K562 (cell line): Measurements from ENCODE around the gene IFI27L2. TPM values are rescaled to one million over a fixed set of nuclear protein-coding genes. Genes with fewer than 3 reads are reported as not detected.
A peak's percentile ranks its signal among the peaks of the same experiment; 100 is the strongest.

Experiments used
- BRF2 ChIP-seq: IDR thresholded peaks from 3 replicates; pipeline ENCODE4 v1.6.1; 2011; ENCODE audit warnings: borderline replicate concordance, mild to moderate bottlenecking; ENCODE audit not compliant: insufficient read length, insufficient read depth
- CTCFL ChIP-seq: IDR thresholded peaks from 2 replicates; pipeline ENCODE4 v1.6.1; 2011; ENCODE audit warnings: borderline replicate concordance, low read depth, mild to moderate bottlenecking, moderate library complexity, low read length; ENCODE audit not compliant: insufficient read depth, poor library complexity, severe bottlenecking
- FOXA3 ChIP-seq, 2 experiments: fragments of 450-650 bp in 1 of 2; sonication (generic) in 1 of 2; formaldehyde crosslinking; IDR thresholded peaks in 1 of 2; conservative IDR thresholded peaks in 1 of 2; 2 replicates each; pipeline versions ENCODE4 v1.4.0 to v1.8.0; 2020 to 2022; ENCODE audit warnings: mild to moderate bottlenecking in 2 of 2, missing genetic modification reagents in 1 of 2
- HLTF ChIP-seq: fragments of 450-650 bp; IDR thresholded peaks from 2 replicates; pipeline ENCODE4 v1.6.1; 2016
- ID3 ChIP-seq, 2 experiments: fragments of 250-450 bp in 1 of 2; fragments of 450-650 bp in 1 of 2; sonication (Bioruptor Pico) in 1 of 2; IDR thresholded peaks; 2 replicates each; pipeline versions ENCODE4 v1.6.1 to v1.8.0; 2016 to 2021; ENCODE audit warnings: mild to moderate bottlenecking in 2 of 2, moderate library complexity in 2 of 2, missing compliant biosample characterization in 1 of 2, missing genetic modification characterization in 1 of 2
- ILK ChIP-seq: fragments of 450-650 bp; IDR thresholded peaks from 2 replicates; pipeline ENCODE4 v1.6.1; 2016; ENCODE audit warnings: missing genetic modification characterization, low read depth, mild to moderate bottlenecking, missing compliant biosample characterization, moderate library complexity, borderline replicate concordance
- KLF13 ChIP-seq: fragments of 450-650 bp; IDR thresholded peaks from 2 replicates; pipeline ENCODE4 v1.6.1; 2016; ENCODE audit warnings: missing genetic modification characterization, low read depth, mild to moderate bottlenecking, missing compliant biosample characterization, moderate library complexity, borderline replicate concordance
- MCM2 ChIP-seq: fragments of 450-650 bp; IDR thresholded peaks from 2 replicates; pipeline ENCODE4 v1.6.1; 2017; ENCODE audit warnings: low read depth, mild to moderate bottlenecking
- PHF20 ChIP-seq: fragments of 450-650 bp; IDR thresholded peaks from 2 replicates; pipeline ENCODE4 v1.6.1; 2018; ENCODE audit not compliant: partially characterized antibody
- POLR2AphosphoS2 ChIP-seq: IDR thresholded peaks from 2 replicates; pipeline ENCODE4 v1.6.1; 2012; ENCODE audit warnings: low read length, improper control_type of control experiment
- RBM22 ChIP-seq: fragments of 200-400 bp; formaldehyde crosslinking; IDR thresholded peaks from 2 replicates; pipeline ENCODE4 v1.6.1; 2018; ENCODE audit warnings: low read length, low read depth; ENCODE audit not compliant: poor library complexity, severe bottlenecking
- SPI1 ChIP-seq: IDR thresholded peaks from 2 replicates; pipeline ENCODE4 v1.6.1; 2011; ENCODE audit warnings: low read depth, low read length, control low read depth, borderline replicate concordance
- STAT5A ChIP-seq: IDR thresholded peaks from 2 replicates; pipeline ENCODE4 v1.6.1; 2012; ENCODE audit warnings: low read length, inconsistent platforms, borderline replicate concordance
- TCF3 ChIP-seq: sonication (generic); formaldehyde crosslinking; IDR thresholded peaks from 2 replicates; pipeline ENCODE4 v1.4.0; 2020; ENCODE audit warnings: mild to moderate bottlenecking, missing genetic modification reagents
- polyA plus RNA-seq, 8 experiments: library from polyadenylated mRNA; depleted of rRNA in 4 of 8; stranded (reverse) in 5 of 8; unstranded in 3 of 8; fragments of >200 nt; fragmentation: Nextera tagmentation in 2 of 8; fragmentation: Illumina TruSeq in 1 of 8; extraction: Ambion mirVana in 2 of 8; extraction: Trizol in 1 of 8; gene quantifications; 2 replicates each; pipeline versions ENCODE4 v1.2.1 to v1.2.3, GENCODE V29; 2011 to 2014; ENCODE audit warnings: inconsistent platforms in 1 of 8, missing spikeins in 1 of 8
- total RNA-seq, 7 experiments: library from RNA; depleted of rRNA in 6 of 7; stranded (reverse); fragments of >200 nt in 6 of 7; fragmentation: Illumina TruSeq in 2 of 7; extraction: Trizol in 2 of 7; gene quantifications; 2 replicates each; pipeline versions ENCODE4 v1.2.1 to v1.2.3, GENCODE V29; 2011 to 2021; ENCODE audit warnings: low replicate concordance in 1 of 7

Gene IFI27L2
- total and polyA plus RNA-seq, 9 of the 15 experiments (the other 6 are each of a cell fraction or from before 2014, with no cell fraction given): 1.0 to 9.3 (median 4.1) TPM

GRCh38 chr14:94080621-94081385 is 48.6 kb downstream of the IFI27L2 start, which contains the start of the genes DDX24 and IFI27L1 (continued):
- TF ChIP-seq CTCFL: no peak
- TF ChIP-seq SPI1: peak; percentile 84
- no peak for TF ChIP-seq ID3 (CRISPR knock-in tag; IDR thresholded peaks at IDR 0.05)
- TF ChIP-seq ID3 (tag; IDR thresholded peaks at IDR 0.05): no peak
- no peak for TF ChIP-seq POLR2AphosphoS2
- no peak for TF ChIP-seq BRF2
- TF ChIP-seq ILK (tag): no peak
- no peak for TF ChIP-seq PHF20
- peak; percentile 42 for TF ChIP-seq RBM22
- no peak; the same call in 1 of the 2 replicates for TF ChIP-seq TCF3 (CRISPR knock-in tag)
- no peak for TF ChIP-seq HLTF
- TF ChIP-seq FOXA3 (CRISPR knock-in tag; conservative IDR thresholded peaks at IDR 0.05 in 1 of 2, IDR thresholded peaks at IDR 0.05 in 1 of 2): no peak
- TF ChIP-seq MCM2: no peak
- TF ChIP-seq STAT5A: no peak
- TF ChIP-seq KLF13 (tag): no peak
